Eye (tissue), 1 donor: ENCODE measurements around the gene INSYN2B.
A peak's percentile ranks its signal among the peaks of the same experiment; 100 is the strongest.
"Not testable (repeated sequence)": the region's sequence is repeated elsewhere in the genome, so short reads cannot be mapped to it uniquely, and the experiment has no call there.

Source experiments
- DNase-seq: peaks from one replicate; pipeline ENCODE4 v3.0.0-alpha.2; 2015

INSYN2B gene

DNA sequence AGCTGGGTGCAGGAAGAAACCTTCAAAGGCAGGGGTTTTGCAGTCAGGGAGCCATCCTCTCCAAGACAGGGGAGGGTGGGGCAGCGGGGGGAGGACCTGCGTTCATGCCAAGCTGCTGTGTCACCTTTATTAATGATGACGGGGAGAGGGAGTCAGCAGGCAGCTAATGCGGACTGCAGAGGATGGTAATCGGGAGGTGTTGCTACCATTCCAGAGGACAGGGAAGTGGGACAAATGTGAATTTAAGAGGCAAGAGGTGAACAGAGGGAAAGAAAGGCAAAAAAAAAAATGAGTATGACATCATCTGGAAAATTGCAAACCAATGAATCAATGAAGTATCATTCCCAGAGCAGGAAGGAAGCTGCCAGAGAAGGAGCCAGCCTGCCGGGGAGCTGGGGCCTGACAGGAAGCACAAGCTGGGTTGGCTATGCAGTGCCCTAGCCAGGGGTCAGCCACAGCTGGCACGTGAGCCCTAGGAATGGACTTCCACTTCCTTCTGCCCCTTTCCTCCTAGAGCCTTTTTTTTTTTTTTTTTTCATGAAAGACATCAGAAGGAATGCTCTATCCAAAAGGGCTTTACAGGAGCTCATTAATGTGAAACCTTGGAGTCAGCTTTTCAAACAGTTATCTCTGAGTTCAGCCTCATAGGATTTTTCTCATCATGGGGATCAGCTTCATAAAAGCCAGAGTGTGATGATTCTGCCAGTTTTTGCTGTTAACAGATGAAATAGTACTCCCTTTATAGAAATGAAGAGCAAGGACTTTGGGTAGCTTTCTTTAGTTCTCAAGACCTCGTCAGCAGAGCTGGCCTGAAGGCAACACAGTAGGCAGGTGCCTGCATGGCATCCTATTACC, 9.2 kb downstream of the INSYN2B start:
- peak; percentile 33 for DNase-seq

DNA sequence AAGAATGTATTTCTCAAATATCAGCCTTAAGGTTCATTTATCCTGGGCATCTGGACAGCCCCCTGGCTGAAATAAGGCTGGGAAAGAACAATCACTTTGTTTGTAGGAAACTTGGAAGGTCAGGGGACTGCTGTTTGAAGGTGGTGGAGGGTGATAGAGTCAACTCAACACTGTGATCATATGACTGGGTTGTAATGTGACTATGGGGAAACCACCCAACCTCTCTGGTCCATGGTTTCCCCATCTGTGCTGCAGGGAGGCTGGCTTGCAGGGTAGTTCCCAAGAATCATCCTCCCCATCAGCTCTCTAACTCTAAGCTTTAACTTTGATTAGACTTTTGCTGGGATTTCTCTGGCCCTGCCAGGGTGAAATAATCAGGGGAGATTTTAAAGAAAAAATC, 10.0 kb downstream of the INSYN2B start:
- no peak for DNase-seq

DNA sequence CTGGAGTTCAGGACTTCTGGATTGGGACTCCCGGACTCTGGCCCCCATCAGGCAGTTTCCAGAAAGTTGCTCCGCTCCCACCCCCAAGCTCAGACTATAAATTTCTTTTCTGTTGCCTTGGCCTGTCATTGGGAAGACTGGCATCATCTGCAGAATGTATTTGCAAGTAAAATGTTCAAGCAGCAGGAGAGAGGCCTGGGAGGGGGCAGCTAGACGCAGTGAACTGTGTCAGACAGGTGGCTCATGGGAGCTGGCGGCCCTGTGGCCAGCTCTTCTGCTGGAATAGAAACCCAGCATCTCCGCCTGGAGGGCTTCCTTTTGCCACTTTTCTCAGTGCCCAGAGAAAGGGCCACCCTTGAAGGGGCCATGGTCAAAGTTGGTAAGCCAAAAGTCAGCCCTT, 16.0 kb downstream of the INSYN2B start:
- DNase-seq = no peak

DNA sequence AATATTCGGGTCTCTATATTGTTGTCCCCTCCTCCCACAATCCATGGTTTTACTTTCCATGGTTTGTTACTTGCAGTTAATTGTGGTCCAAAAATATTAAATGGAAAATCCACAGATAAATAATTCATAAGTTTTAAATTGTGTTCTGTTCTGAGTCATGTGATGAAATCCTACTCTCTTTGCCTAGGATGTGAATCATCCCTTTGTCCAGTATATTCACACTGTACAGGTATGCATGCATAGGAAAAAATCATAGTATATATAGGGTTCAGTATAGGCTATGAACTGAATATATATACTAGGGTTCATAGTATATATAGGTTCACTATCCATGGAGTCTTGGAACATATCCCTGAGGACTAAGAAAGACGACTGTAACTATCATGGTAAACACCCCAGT, 19.6 kb downstream of the INSYN2B start:
- DNase-seq = no peak

DNA sequence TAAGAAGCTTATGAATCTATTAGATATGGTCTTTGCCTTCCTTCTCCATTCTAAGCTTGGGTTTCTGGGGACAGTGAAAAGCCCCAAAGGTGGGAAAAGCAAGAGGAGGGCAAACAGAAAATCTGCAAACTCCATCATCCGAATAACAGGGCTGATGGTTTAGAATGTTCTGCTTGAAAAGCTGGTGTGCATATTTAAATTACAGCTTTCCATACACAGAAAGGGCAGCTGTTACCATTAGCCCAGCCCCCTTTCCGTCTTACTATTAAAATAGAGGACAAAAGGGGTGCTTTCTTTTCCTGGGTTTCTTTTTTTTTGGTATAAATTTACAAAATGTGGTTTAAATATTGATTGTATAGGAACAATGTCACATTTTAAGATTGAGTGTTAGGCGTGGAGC, 22.0 kb downstream of the INSYN2B start:
- no peak for DNase-seq

DNA sequence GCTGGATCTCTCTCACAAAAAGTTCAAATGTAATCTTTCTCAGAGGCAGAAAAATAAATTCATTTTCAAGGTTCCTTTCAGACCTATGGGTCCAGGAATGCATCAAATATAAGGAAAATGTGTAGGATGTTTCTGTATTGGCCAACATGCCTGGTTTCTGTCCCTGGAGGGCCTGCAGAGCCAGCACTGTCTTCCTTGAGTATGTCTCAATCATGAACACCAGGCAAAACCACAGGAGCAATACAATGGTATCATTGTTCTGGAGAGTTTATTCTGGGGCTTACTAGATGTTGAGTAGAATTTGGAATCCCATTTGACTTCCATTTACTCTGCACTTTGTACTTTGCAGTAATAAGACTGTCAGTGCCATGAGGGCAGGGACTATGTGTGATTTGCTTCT, 23.5 kb downstream of the INSYN2B start:
- no peak for DNase-seq

DNA sequence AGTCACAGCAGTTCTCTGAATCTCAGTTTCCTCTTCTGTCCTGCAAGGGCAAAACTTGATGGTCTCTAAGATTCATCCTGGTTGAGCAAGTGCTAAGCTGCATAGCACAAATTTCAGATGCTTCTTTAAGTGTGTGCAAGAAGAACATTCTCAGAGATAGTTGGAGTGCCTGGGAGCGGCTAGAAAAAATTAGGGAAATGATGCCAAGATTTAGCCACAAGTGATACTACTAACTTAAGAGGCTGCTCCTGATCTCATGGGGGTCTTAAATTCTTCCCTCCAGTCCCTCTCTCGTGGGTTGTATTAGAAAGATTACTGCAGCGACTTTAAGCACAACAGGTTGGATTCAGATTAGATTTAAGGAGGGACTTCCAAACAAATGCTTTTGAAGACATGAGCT, 24.2 kb downstream of the INSYN2B start:
- DNase-seq = no peak

DNA sequence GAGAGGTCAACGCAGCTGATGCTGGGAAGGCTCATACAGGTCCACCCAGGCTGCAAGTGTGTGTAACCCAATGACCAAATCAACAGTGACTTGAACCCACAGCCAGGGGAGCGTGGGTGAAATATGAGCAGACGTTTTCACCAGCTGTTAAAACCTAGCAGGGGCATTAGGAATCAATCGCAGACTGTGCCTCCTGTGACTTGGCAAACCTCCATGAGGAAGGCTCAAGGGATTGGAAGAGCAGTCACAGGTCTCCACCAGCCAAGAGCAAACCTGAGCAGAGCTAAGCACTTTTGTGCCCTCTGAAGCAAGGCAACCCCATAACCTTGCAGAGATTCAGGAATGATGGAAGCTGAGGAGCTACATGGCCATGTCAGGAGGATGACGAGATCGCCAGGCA, 25.5 kb downstream of the INSYN2B start:
- DNase-seq = no peak

DNA sequence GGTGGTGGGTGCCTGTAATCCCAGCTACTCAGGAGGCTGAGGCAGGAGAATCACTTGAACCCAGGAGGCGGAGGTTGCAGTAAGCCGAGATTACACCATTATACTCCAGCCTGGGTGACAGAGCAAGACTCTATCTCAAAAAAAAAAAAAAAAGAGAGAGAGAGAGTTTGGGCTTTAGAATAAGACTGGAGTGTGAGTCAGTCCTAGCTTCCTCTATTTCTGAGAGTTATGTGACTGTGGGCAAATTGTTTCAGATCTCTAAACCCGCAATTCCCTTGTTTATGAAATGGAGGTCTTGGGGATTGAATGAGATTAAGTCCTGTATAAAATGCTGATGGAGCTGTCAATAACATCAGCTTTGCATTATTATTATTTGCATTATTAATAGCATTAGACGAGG, 27.1 kb downstream of the INSYN2B start:
- DNase-seq = not testable (repeated sequence)

DNA sequence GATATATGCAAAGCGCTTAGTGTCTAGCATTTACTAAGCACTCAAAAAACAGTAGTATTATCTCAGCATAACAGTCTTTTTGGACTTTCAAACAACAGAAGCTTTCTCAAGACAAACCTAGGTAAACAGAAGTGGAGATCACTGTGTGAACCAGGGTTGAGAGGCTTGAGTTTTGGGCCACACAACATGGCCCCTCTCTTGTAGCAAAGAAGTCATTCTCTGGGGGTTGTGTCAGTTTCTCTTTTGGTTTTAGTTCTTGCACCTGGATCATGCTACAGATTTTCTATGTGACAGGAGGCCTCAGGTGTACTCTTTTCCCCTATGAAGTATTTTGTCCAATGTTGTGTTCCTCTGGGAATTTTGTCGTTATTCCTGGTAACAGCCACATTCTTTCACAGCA, 30.0 kb downstream of the INSYN2B start:
- DNase-seq = no peak

DNA sequence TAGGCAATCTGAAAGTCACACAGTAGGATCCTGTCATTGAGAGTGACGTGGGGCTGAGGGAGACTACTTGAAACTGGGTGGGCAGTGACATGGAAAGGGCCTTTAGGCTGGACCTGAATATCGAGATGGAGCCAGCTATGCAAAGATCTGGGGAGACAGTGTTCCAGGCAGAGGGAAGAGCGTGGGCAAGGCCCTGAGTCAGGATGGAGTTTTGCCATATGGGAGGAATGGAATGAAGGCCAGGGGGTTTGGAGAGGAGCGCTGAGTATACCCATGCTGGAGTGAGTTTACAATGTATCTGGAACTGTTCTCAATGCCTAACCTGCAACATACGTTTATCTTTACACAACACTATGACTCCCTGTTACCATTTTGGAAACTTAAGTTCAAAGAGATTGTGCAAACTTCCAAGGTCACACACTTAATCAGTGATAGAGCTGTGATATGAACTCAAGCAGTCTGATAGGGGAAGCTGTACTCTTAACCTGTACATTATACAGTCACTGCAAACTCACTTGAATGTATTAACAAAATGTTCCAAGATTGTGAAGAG, 33.5 kb downstream of the INSYN2B start:
- no peak for DNase-seq

DNA sequence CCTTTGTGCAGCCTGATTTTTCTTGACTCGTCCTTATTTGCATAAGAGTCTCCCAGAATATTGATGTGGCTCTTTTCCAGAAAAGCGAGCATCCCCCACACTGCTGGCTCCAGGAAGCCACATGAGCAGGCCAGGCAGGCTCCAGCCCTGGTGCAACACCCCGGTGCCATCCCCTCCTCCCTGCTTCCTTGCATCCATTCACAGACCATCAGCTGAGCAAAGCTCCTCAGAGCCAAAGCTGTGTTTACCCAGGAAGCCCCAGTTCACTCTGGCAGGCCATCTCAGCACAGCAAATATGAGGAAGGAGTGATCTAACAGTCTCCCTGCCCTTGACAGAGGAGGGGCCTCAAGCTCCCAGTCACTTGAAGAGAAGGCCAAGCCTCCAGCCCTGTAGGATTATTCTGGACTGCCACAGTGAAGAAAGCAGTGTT, 34.4 kb downstream of the INSYN2B start:
- DNase-seq = peak; percentile 49

DNA sequence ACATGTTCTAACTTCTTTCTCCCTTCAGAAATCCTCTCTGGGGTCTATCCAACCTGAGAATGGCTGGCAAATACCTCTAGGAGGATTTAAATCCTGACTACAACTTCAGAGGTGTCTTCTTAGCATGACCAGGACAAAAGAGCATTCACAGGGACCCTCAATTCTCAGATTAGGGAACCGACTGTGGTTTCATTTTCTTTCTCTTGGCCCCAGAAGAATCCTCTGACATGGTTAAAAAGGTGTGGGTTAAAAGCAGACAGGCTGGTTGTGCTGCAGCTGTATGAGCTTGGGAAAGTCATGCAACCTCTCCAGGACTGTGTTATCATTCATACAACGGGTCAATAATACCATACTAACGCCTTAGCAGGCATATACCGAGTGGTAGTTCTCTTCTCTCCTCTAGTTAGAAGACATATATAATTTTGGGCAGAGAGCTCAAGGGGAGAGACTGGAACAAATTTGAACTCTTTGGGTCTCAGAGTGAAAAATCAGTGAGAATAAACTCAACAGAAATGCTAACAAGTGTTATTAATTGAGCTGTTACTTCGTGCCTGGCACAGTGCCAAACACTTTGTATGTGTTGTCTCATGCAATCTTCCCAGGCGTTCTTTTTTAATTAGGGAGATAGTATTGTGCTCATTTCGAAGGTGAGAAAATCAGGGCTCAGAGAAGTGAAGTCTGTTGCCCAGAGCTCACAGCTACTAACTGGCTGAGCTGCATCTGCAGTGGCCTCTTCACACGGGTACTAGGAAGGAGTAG, 35.2 kb downstream of the INSYN2B start:
- no peak for DNase-seq

DNA sequence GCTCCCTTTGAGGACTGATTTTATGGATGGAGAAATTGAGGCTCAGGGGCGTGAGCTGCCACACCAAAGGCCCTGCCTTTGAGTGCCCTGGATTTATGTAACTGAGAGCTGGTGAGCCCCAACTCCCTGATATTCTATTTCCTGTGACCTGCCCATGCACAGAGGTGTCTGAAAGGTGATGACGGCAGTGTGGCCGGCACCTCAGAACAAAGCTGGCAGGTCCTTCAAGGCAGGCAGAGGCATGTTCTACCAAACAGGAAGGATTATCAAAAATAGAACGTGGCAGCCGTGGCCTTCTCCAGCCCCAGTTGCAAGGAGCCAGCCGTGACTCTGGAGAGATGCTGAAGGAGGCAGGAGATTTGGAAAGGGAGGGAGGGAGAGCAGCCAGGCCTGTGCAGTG, 36.2 kb downstream of the INSYN2B start:
- no peak for DNase-seq

DNA sequence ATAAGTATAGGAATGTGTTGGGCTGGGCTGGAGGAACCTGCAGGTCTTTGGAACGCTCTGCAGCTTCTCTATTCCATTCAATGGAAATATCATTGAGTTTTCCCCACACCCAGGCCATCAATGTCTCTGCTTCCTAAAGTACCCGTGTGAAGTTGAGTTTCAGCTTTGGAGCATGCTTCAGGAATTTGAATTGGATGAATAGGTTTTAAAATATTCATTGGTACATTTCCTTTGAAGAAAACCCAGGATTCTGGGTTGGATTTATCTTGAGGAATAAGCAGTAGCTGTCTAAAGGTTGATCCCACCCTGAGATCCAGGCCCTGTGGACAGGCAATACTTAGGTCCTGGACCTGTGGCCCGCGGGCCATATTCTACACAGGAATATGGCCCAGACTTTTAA, 37.3 kb downstream of the INSYN2B start:
- DNase-seq = no peak

DNA sequence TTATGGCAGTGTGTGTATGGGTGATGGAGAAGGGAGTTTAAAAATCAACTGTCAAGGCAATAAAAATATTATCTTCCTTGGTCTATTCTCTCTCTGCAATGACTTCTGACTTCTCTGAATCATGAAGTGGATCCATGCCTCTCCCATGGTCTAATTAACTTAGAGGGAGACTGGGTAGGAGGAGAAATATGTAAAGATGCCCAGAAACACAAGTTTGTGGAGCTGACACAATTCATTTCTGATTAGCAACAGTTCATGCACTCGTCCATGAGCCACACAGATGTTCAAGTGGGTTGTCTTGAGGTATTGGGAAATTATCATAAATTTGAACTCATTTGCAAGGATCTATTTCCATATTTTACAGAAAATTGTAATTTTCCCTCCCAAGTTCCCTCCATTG, 38.1 kb downstream of the INSYN2B start:
- DNase-seq = no peak

DNA sequence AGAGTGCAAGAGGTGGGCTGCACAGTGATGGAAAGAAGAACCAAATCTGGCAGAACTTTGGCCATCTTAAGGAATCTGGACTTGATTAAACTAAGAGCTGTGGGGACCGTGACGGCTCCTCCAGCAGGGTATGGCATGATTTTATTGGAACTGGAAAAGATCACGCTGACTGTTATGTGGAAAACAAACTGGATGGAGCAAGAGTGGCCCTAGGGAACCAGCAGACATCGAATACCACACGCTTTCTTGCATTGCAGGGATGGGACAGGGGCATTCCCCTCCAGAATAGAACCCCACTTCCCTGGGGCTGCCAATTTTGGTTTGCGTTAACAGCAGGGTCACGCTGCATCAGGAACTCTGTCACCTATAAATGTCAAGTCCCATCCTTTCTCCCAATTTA, 38.8 kb downstream of the INSYN2B start:
- no peak for DNase-seq

DNA sequence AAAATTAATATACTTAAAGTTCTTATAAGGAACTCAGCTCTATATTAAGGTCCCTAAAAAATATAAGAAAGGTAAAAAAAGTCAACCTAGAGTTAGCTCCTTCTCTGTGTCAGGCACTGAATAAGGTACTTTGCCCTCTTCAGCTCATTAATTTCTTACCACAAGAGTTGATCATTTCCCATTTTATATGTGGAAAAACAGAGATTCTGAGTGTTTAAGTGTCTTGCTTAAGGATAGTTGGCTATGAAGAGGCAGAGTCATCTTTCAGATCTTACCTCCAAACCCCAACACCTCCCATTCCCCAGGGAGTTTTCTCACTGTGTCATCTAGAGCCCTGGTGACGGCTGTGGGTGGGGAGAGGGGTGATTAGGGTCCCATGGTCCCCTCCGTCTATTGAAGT, 40.6 kb downstream of the INSYN2B start:
- no peak for DNase-seq

DNA sequence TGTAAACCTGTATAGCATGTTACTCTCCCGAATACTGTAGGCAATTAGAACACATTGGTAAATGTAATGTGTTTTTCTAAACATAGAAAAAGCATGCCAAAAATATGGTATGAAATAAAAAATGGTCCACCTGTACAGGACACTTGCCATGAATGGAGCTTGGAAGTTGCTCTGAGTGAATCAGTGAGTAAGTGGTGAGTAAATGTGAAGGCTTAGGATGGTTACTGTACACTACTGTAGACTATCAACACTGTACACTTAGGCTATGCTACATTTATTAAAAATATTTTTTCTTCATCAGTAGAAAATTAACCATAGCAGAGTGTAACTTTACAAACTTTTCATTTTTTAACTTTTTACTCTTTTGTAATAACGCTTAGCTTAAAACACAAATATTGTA, 41.9 kb downstream of the INSYN2B start:
- no peak for DNase-seq

DNA sequence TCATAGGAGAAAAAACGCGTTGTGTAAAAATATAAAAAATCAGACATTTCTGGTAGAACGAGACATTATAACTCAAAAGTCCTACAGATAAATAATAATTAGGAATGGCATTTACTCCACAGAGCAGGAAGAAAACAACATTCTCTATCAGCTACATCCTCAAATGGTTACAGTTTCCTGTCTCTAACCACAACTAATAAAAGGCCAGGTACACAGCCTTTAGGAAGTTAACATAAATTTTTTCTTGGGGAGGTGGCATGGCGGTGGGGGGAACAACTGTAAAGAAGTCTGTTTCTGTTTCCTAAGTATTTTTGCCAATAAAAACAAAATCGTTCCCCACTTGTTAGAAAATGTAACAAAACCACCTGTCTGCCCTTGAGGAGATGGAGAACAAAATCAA, 44.5 kb downstream of the INSYN2B start:
- DNase-seq = no peak

DNA sequence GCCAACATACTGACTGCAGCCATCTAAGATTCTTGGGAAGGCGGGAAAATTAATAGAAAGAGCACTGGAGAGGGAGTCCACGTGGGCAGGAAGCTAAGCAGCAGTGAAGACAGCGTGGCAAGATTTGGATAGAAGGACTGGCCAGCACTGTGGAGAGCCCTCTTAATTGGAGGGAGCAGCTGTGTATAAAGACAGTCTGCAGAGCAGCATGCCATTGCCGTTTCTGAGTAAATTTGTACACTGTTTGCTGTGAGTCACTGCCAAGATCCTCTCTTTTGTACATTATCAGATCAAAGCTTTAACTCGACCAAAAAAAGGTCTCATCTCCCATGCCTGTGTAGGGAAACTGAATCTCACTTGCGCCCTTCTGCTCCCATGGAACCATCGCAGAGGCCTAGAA, 45.3 kb downstream of the INSYN2B start:
- DNase-seq = no peak

DNA sequence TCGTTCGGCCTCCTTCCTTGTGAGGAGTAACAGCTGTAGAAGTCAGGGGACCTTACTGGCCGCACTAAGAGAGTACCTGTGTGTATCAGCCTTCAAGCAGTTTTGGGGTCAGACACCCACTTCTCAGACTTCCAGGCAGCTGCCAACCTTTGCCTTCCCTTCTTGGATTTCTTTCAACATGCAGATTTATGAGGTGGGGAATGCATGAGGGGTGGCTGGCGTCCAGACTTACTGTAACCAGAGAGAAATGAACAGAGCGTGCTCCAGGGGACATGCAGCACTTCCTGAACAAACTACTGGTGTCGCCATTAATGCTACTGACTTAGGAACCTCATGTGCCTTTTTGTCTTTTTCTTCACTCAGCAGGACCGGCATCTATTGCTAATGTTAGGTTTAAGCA, 46.7 kb downstream of the INSYN2B start:
- DNase-seq = no peak

DNA sequence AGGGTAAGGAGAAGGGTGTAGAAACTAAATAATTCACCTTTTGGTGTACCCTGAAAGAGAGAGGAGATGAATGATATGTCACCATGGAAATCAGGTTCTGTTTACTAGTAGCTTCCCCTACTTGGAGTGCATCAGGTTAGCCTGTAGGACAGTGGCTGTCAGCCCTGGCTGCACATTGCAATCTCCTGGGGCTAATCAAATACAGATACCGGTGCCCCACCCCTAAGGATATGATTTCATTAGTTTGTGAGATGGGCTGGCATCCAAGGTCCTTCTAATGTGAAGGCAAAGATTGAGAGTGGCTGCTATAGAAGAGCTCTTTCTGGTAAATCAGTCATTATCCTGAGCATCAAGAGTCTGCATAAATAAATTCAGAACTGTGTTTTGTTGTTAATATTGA, 47.2 kb downstream of the INSYN2B start:
- DNase-seq = no peak

DNA sequence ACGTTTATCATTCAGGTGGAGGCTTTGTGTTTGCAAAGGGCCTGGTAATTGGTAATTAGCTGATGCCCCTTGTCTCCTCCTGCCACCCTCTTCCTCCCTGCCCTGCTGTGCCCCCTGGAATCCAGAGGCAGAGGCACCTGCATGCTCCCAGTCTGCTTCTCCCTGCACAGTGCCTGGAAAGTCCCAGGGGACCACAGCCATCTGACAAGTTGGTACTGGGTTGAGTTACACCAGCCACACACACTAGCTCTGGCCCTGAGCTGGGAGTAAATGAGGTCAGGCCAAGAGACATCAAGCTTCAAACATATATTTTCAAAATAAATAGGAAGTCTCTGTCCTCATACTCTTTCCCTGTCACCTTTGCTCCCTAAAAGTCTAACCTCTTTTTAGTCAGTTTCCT, 56.3 kb downstream of the INSYN2B start:
- DNase-seq = no peak
